ENCODE data around the gene FHIT.

- TF ChIP-seq CTCF (IDR thresholded peaks at IDR 0.05) (no peak), POLR2A (IDR thresholded peaks at IDR 0.05) (no peak)
Measured at GRCh38 chr3:60803216-60804173, 447.8 kb downstream of the FHIT start.

All from Peyer's patch (tissue), 4 donors.